Upper lobe of left lung (tissue), 6 donors: ENCODE data around the gene OTULIN. TPM values are rescaled to one million over a fixed set of nuclear protein-coding genes. Genes with fewer than 3 reads are reported as not detected.

Experiments used
- ATAC-seq, 2 donors: fragments of 200-7000 bp; cut with Tn5 transposase; one replicate each; pipeline ENCODE4 v1.9.1; 2022; ENCODE audit warnings: mild to moderate bottlenecking in 2 of 2, moderate library complexity in 2 of 2; ENCODE audit not compliant: low FRiP score in 2 of 2
- DNase-seq, 2 donors: peaks; one replicate each; pipeline ENCODE4 v3.0.0-alpha.2; 2019 to 2020
- H3K27ac ChIP-seq, 4 donors: fragments of 200-600 bp; sonication (generic); one replicate each; pipeline ENCODE4 v1.5.1; 2016 to 2019
- H3K27me3 ChIP-seq, 4 donors: fragments of 200-600 bp; sonication (generic); one replicate each; pipeline ENCODE4 v1.5.1; 2017 to 2019
- H3K36me3 ChIP-seq, 4 donors: fragments of 200-600 bp; sonication (generic); one replicate each; pipeline ENCODE4 v1.5.1; 2016 to 2019
- H3K4me1 ChIP-seq, 4 donors: fragments of 200-600 bp; sonication (generic); one replicate each; pipeline ENCODE4 v1.5.1; 2018 to 2019
- H3K4me3 ChIP-seq, 4 donors: fragments of 200-600 bp; sonication (generic); one replicate each; pipeline ENCODE4 v1.5.1; 2017 to 2019; ENCODE audit warnings: mild to moderate bottlenecking in 2 of 4, moderate library complexity in 1 of 4
- H3K9me3 ChIP-seq, 4 donors: fragments of 200-600 bp; sonication (generic); one replicate each; pipeline ENCODE4 v1.5.1; 2018 to 2019
- EP300 ChIP-seq, 4 donors: sonication (generic); formaldehyde crosslinking; IDR thresholded peaks; one replicate each; pipeline ENCODE4 v1.5.1; 2017; ENCODE audit warnings: antibody characterized with exemption in 4 of 4, control low read depth in 2 of 4
- POLR2A ChIP-seq, 4 donors: fragments of 450-650 bp; IDR thresholded peaks; one replicate each; pipeline ENCODE4 v1.5.1; 2016 to 2017; ENCODE audit warnings: antibody characterized with exemption in 4 of 4, mild to moderate bottlenecking in 2 of 4
- POLR2AphosphoS5 ChIP-seq, 2 donors: sonication (generic); formaldehyde crosslinking; IDR thresholded peaks; one replicate each; pipeline ENCODE4 v1.5.1; 2017; ENCODE audit warnings: antibody characterized with exemption in 2 of 2
- WGBS, 2 donors: methylation state at CpG; one replicate each; pipeline ENCODE4 v1.1.5; 2017 to 2018; 5-methylcytosine and 5-hydroxymethylcytosine counted together
- total RNA-seq, 6 donors: library from RNA; depleted of rRNA in 4 of 6; stranded (reverse); fragments of >200 nt in 4 of 6; gene quantifications; one replicate each; pipeline versions ENCODE4 v1.1.0 to v1.2.1, GENCODE V29; 2016 to 2021
- TF ChIP-seq, protein P1 (sequence below), 6 experiments: fragments of 450-650 bp in 4 of 6; fragments of 200-600 bp in 2 of 6; sonication (generic) in 2 of 6; IDR thresholded peaks; one replicate each; pipeline ENCODE4 v1.5.1; 2016 to 2019; ENCODE audit warnings: antibody characterized with exemption in 6 of 6
- donor health status: DM: no; HTN: no; CAD: no; lungs with moderate emphysema.
- donor health status: DM: no; HTN: yes; CAD: no; lungs with severe emphysema.

The OTULIN gene
- total RNA-seq, 6 donors from 2014 or later, result 31.0 to 81.1 (median 38.3) TPM

DNA sequence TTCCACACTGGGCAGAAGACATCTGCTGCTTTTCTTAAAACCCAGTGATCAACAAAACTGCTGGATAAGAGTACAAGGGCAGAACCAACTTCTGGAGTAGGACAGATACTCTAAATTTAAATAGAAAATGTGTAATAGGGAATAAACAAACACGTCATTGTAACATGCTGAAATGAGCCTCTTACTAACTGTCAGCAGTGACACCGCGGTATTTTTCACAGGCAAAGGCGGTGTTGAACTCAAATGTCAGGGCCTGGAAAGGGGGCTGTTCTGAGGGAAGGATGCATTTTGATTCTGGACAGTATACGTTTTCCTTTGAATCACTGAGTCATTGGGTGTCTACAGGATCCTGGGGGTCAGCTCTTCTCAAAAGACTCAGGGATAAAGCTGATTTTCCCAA lies 73.5 kb downstream of the OTULIN start:
- Histone ChIP-seq H3K4me3 (no peak overlapping the region), H3K4me1 (no peaks in the 10 kb centered on the region), H3K27ac (no peak overlapping the region), H3K9me3 (no peaks in the 10 kb centered on the region), H3K36me3 (peaks cover 0 to 28% (median 9%) of the 10 kb centered on the region in 4 donors), H3K27me3 (no peaks in the 10 kb centered on the region)
- DNase-seq (no peak), ATAC-seq (no peak)
- WGBS, 2 donors, result 91 to 96% methylated on average over 5 of the region's 5 CpGs
- no peak for TF ChIP-seq POLR2A (IDR thresholded peaks at IDR 0.05)
- no peak for TF ChIP-seq EP300 (IDR thresholded peaks at IDR 0.05)
- TF ChIP-seq POLR2AphosphoS5 (IDR thresholded peaks at IDR 0.05), result no peak
- TF ChIP-seq, protein P1, sequence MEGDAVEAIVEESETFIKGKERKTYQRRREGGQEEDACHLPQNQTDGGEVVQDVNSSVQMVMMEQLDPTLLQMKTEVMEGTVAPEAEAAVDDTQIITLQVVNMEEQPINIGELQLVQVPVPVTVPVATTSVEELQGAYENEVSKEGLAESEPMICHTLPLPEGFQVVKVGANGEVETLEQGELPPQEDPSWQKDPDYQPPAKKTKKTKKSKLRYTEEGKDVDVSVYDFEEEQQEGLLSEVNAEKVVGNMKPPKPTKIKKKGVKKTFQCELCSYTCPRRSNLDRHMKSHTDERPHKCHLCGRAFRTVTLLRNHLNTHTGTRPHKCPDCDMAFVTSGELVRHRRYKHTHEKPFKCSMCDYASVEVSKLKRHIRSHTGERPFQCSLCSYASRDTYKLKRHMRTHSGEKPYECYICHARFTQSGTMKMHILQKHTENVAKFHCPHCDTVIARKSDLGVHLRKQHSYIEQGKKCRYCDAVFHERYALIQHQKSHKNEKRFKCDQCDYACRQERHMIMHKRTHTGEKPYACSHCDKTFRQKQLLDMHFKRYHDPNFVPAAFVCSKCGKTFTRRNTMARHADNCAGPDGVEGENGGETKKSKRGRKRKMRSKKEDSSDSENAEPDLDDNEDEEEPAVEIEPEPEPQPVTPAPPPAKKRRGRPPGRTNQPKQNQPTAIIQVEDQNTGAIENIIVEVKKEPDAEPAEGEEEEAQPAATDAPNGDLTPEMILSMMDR (IDR thresholded peaks at IDR 0.05), result no peak

DNA sequence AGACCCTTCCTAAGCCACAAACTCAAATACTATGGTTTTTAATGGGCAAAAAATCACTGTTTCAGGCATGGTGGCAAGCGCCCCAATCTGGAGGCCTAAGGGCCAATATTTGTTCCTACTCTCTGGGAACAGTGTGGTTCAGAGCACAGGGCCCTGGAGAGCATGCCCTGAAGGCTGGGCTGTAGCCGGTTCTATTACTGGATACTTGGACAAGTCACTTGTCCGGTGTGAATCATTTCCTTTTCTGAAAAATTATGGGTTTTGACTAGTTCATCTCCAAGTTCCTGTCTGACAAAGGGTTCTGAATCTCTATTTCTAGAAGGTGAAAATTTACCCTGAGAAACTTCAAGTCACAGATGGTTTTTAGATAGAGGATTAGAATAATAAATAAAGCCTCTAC lies 75.0 kb downstream of the OTULIN start:
- no peak for DNase-seq
- Histone ChIP-seq H3K36me3 (peaks cover under 1 to 28% (median 6%) of the 10 kb centered on the region in 4 donors), H3K9me3 (no peaks in the 10 kb centered on the region), H3K27ac (no peak overlapping the region), H3K4me1 (no peaks in the 10 kb centered on the region), H3K27me3 (no peaks in the 10 kb centered on the region), H3K4me3 (no peak overlapping the region)
- TF ChIP-seq POLR2AphosphoS5 (IDR thresholded peaks at IDR 0.05) (no peak), POLR2A (IDR thresholded peaks at IDR 0.05) (no peak), EP300 (IDR thresholded peaks at IDR 0.05) (no peak)
- TF ChIP-seq, protein P1 (IDR thresholded peaks at IDR 0.05), result no peak
- 78 to 81% methylated on average over 3 of the region's 3 CpGs for WGBS, 2 donors
- no peak for ATAC-seq

DNA sequence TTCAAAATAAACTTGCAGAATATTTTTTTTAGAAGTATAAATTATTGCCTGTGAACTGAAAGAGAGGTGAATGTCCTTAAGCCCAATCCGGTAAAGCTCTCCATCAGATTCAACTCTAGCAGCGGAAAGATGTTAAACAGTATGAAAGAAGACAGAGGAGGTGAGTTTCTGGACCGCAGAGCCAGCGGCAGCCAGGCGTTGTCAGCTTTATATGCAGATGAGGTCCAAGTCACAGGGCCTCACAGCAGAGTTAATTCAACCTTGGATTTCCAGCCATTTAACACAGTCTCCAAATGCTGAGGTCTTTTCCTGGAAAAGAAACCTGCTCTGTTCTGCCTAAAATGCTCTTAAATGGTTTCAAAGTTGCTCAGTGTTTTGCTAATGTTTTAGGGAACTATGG lies 75.5 kb downstream of the OTULIN start:
- no peak for TF ChIP-seq EP300 (IDR thresholded peaks at IDR 0.05)
- TF ChIP-seq, protein P1 (IDR thresholded peaks at IDR 0.05), result no peak
- TF ChIP-seq POLR2AphosphoS5 (IDR thresholded peaks at IDR 0.05), result no peak
- TF ChIP-seq POLR2A (IDR thresholded peaks at IDR 0.05), result no peak
- Histone ChIP-seq H3K27ac (no peak overlapping the region), H3K4me3 (no peak overlapping the region), H3K4me1 (no peaks in the 10 kb centered on the region), H3K27me3 (no peaks in the 10 kb centered on the region), H3K9me3 (no peaks in the 10 kb centered on the region), H3K36me3 (peaks cover 2 to 28% (median 8%) of the 10 kb centered on the region in 4 donors)
- no peak for DNase-seq
- no peak for ATAC-seq
- 94% methylated on average over 5 of the region's 5 CpGs for WGBS, 2 donors

DNA sequence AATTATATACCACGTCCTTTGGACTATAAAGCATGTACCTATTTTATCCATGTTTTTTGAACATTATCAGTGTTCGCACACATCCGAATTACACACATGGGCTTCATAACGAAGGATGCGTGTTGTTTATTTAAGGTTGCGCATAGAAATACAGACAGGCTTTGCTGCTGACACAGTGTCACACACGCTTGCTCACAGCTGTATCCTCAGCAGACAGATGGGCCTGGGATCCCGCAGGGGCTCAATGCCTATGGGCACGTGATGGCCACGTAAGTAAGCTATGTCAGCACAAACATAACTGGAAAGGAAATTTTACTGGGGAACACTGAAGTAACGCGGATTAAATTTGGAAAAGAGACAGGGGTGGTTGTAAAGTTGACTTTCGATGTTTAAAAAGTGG lies 76.6 kb downstream of the OTULIN start:
- no peak for ATAC-seq
- Histone ChIP-seq H3K4me1 (no peaks in the 10 kb centered on the region), H3K27me3 (no peaks in the 10 kb centered on the region), H3K4me3 (no peak overlapping the region), H3K9me3 (no peaks in the 10 kb centered on the region), H3K27ac (no peak overlapping the region), H3K36me3 (peaks cover 2 to 33% (median 10%) of the 10 kb centered on the region in 4 donors)
- TF ChIP-seq POLR2AphosphoS5 (IDR thresholded peaks at IDR 0.05), result no peak
- TF ChIP-seq, protein P1 (IDR thresholded peaks at IDR 0.05), result no peak
- TF ChIP-seq POLR2A (IDR thresholded peaks at IDR 0.05), result no peak
- TF ChIP-seq EP300 (IDR thresholded peaks at IDR 0.05), result no peak
- DNase-seq, result no peak
- WGBS, 2 donors, result 93% methylated on average over 13 of the region's 13 CpGs

DNA sequence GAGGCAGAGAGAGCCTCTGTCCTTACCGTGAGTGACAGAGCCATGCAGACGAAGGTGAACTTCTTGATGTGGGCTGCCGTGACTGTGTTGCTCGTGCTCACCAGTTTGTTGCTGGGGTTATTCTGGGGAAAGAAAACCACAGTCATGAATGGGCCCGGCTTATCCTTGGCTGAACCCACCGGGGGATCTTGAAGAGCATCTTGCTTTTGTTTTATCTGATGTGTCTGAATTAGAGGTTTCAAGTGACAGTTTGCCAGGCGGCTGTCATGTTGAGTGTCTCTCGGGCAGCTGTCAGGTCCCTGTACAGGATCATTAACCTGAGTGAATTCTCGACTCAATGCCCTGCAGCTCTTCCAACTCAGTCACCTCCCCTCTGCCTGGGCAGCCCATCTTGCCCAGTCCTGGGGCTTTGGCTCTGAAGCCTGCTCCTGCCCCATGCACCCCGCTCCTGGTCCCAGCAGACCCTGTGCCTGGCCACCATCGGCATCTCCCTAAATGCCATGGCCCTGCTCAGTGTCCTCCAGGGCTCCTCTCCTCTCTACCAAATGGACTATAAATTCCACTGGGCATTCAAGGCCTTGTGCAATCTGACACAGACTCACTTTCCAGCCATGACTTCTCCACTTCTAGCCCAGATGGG lies 77.4 kb downstream of the OTULIN start:
- Histone ChIP-seq H3K9me3 (no peaks in the 10 kb centered on the region), H3K4me3 (no peak overlapping the region), H3K36me3 (peaks cover 2 to 32% (median 11%) of the 10 kb centered on the region in 4 donors), H3K27me3 (no peaks in the 10 kb centered on the region), H3K4me1 (no peaks in the 10 kb centered on the region), H3K27ac (no peak overlapping the region)
- DNase-seq (peak in 1 of 2 donors; percentile 40), ATAC-seq (no peak)
- TF ChIP-seq POLR2A (IDR thresholded peaks at IDR 0.05), result no peak
- TF ChIP-seq EP300 (IDR thresholded peaks at IDR 0.05), result no peak
- TF ChIP-seq, protein P1 (IDR thresholded peaks at IDR 0.05), result no peak
- no peak for TF ChIP-seq POLR2AphosphoS5 (IDR thresholded peaks at IDR 0.05)
- WGBS, 2 donors, result 84 to 87% methylated on average over 9 to 11 of the region's 11 CpGs
